ENCODE results near the gene TOM1.
"Not testable (repeated sequence)": the region's sequence is repeated elsewhere in the genome, so short reads cannot be mapped to it uniquely, and the experiment has no call there.

The TOM1 gene

DNA sequence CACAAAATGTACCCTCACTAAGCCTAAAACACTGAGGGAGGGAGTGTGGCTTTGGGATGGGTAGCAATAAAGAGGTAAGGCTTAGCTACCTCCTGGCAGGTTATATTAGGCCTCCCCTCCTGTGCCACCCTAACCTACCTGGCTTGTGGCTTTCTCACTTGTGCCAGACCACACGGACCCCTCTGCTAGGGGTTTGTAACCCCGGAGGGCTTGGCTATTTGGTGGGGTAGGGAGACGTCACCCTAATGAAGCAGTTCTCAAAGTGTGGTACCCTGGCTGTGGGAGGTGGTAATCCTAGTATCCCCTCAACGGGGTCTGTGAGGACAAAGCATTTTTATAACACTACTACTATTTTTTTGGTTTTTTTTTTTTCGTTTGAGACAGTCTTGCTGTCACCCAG lies 91.2 kb downstream of the TOM1 start:
- DNase-seq (ENCODE audit: low read depth) = no peak
- TF ChIP-seq, protein P1, sequence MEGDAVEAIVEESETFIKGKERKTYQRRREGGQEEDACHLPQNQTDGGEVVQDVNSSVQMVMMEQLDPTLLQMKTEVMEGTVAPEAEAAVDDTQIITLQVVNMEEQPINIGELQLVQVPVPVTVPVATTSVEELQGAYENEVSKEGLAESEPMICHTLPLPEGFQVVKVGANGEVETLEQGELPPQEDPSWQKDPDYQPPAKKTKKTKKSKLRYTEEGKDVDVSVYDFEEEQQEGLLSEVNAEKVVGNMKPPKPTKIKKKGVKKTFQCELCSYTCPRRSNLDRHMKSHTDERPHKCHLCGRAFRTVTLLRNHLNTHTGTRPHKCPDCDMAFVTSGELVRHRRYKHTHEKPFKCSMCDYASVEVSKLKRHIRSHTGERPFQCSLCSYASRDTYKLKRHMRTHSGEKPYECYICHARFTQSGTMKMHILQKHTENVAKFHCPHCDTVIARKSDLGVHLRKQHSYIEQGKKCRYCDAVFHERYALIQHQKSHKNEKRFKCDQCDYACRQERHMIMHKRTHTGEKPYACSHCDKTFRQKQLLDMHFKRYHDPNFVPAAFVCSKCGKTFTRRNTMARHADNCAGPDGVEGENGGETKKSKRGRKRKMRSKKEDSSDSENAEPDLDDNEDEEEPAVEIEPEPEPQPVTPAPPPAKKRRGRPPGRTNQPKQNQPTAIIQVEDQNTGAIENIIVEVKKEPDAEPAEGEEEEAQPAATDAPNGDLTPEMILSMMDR (conservative IDR thresholded peaks at IDR 0.05; ENCODE audit: low read length) = no peak
- H3K4me3 ChIP-seq (ENCODE audit: low read length) = no peak overlapping the region

DNA sequence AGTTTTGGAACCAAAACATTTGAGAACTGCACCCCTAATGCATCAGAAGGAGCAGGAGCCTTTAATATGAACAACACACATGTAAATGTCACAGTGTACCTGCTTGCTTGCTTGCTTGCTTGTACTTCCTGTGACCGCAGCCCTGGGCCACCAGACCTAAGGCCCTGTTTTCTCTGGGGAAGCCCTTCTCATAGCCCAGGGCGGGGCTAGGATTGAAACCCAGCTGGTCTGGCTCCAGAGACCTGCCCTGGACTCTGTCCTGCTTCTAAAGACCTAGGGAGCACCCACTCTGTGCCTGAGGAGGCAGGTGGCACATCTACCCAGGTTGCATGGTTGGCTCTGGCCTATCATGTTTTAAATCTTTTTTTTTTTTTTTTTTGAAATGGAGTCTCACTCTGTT lies 92.7 kb downstream of the TOM1 start:
- DNase-seq (ENCODE audit: low read depth) = no peak
- no peak overlapping the region for H3K4me3 ChIP-seq (ENCODE audit: low read length)
- TF ChIP-seq, protein P1 (conservative IDR thresholded peaks at IDR 0.05; ENCODE audit: low read length) = no peak

DNA sequence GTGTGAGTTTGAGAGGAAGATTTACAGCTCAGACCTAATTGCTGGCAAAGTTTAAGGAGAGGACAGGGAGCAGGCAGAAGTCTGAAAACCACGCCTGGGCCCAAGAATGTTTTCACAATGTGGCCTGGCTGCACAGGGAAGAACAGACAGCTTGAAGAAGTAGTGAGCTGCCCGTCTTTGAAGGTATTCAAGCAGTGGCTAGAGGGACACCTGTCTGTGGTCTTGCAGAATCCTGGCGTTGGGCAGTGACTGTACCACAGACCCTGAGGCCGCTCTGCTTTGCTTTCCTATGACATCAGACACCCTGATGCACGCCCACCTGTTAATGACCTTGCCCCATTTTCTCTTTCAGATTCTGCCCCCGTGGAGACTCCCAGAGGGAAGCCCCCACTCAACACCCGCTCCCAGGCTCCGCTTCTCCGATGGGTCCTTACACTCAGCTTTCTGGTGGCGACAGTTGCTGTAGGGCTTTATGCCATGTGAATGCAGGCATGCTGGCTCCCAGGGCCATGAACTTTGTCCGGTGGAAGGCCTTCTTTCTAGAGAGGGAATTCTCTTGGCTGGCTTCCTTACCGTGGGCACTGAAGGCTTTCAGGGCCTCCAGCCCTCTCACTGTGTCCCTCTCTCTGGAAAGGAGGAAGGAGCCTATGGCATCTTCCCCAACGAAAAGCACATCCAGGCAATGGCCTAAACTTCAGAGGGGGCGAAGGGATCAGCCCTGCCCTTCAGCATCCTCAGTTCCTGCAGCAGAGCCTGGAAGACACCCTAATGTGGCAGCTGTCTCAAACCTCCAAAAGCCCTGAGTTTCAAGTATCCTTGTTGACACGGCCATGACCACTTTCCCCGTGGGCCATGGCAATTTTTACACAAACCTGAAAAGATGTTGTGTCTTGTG lies 93.7 kb downstream of the TOM1 start:
- TF ChIP-seq, protein P1 (conservative IDR thresholded peaks at IDR 0.05; ENCODE audit: low read length) = no peak
- DNase-seq (ENCODE audit: low read depth) = no peak

DNA sequence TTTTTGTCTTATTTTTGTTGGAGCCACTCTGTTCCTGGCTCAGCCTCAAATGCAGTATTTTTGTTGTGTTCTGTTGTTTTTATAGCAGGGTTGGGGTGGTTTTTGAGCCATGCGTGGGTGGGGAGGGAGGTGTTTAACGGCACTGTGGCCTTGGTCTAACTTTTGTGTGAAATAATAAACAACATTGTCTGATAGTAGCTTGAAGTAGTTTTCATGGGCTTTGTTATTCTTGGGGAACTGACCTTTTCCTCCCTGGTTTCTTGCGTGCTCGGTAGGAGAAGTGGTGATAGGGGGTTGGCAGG lies 94.3 kb downstream of the TOM1 start:
- DNase-seq (ENCODE audit: low read depth) = no peak
- no peak overlapping the region for H3K4me3 ChIP-seq (ENCODE audit: low read length)
- TF ChIP-seq, protein P1 (conservative IDR thresholded peaks at IDR 0.05; ENCODE audit: low read length) = no peak

More for the DNA sequence above, 93.7 kb downstream of the TOM1 start:
- H3K4me3 ChIP-seq (ENCODE audit: low read length) = no peak overlapping the region

DNA sequence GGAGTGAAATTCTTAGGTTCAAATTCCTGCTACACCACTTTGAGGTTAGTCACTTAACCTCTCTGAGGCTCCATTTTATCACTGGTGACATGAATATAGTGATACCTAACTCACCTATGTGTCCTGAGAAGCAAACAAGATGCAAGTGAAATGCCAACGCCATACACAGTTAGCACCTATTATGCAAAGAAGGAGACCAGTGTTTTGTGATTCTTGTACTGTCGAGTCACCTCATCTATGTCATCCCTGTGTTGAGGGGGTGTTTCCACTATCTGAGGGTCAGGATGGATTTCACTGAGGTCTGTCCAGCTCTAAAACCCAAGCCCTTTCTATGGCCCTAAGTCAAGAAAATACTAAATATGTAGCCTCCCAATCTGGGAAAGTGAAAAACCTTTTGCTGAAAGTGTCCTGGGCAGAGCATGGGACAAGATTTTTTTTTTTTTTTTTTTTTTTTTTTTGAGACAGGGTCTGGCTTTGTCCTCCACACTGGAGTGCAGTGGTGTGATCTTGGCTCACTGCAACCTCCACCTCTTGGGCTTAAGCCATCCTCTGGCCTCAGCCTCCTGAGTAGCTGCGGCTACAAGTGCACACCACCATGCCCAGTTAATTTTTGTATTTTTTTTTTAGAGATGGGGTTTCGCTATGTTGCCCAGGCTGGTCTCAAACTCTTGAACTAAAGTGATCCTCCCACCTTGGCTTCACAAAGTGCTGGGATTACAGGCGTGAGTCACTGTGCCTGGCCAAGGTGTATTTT lies 95.3 kb downstream of the TOM1 start:
- no peak for DNase-seq (ENCODE audit: low read depth)
- H3K4me3 ChIP-seq (ENCODE audit: low read length) = no peak overlapping the region
- TF ChIP-seq, protein P1 (conservative IDR thresholded peaks at IDR 0.05; ENCODE audit: low read length) = no peak

DNA sequence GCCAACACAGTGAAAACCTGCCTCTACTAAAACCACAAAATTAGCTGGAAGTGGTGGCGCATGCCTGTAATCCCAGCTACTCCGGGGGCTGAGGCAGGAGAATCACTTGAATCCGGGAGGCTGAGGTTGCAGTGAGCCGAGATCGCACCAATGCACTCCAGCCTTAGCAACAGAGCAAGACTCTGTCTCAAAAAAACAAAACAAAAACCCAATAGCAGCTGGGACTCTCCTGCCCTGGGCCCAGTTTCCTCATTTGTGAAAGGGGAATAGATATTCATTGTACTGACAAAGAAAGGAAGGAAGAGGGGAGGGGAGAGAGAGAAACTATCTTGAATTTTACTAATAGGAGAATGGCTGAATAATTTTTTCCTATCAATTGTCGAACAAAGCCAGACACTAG lies 96.9 kb downstream of the TOM1 start:
- not testable (repeated sequence) for H3K4me3 ChIP-seq (ENCODE audit: low read length); DNase-seq (ENCODE audit: low read depth)

DNA sequence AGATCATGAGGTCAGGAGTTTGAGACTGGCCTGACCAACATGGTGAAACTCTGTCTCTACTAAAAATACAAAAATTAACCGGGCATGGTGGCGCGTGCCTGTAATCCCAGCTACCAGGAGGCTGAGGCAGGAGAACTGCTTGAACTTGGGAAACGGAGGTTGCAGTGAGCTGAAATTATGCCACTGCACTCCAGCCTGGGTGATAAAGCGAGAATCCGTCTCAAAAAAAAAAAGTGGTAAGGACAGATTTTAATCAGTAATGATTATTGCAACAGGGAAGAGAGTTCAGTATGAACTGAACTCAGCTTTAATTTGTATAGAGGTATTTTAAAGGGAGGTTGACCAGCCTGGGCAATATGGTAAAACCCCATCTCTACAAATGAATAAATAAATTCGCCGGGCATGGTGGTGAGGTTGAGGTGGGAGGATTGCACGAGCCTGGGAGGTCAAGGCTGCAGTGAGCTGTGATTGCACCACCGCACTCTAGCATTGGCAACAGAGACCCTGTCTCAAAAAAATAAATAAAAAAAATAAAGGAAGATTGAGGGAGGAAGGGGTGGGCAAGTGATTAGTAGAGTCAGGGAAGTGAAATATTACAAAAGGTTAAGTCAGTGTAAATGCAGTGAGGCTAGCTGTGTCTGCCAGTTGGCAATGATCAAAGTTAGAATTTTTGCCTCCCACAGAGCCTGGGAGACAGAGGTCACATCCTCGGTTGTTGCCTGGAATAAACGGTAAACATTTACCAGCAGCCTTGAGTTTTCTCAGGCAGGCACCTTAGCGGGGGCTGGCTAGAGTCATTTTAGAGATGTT lies 97.6 kb downstream of the TOM1 start:
- DNase-seq (ENCODE audit: low read depth) = no peak
- H3K4me3 ChIP-seq (ENCODE audit: low read length) = no peak overlapping the region
- TF ChIP-seq, protein P1 (conservative IDR thresholded peaks at IDR 0.05; ENCODE audit: low read length) = no peak
